LNCAP (cell line): ENCODE results near the gene FAM174A.

Source experiments
- CTCF ChIP-seq: fragments of 450-650 bp; IDR thresholded peaks from 2 replicates; pipeline ENCODE4 v1.5.1; 2017; ENCODE audit warnings: mild to moderate bottlenecking

The FAM174A gene

GRCh38 chr5:100518377-100518776 lies 16.8 kb upstream of the FAM174A start:
- TF ChIP-seq CTCF = no peak; the same call in 1 of the 2 replicates

- no peak for TF ChIP-seq CTCF
These were observed 16.1 kb upstream of the FAM174A start for GRCh38 chr5:100519075-100519474.

- TF ChIP-seq CTCF = peak; percentile 15; the same call in 1 of the 2 replicates
These were observed 14.8 kb upstream of the FAM174A start for GRCh38 chr5:100520348-100520747.

- TF ChIP-seq CTCF = no peak
These were observed 2.8 kb downstream of the FAM174A start for GRCh38 chr5:100537946-100538345.

GRCh38 chr5:100539519-100539918 lies 4.3 kb downstream of the FAM174A start:
- TF ChIP-seq CTCF = no peak

- TF ChIP-seq CTCF = no peak
These were observed 6.9 kb downstream of the FAM174A start for GRCh38 chr5:100542086-100542485.

- TF ChIP-seq CTCF = no peak
These were observed 10.8 kb downstream of the FAM174A start for GRCh38 chr5:100546001-100546400.

GRCh38 chr5:100550531-100551051 lies 15.4 kb downstream of the FAM174A start:
- TF ChIP-seq CTCF = no peak
